AG04450 (cell line): ENCODE results near the gene GP9. TPM values are rescaled to one million over a fixed set of nuclear protein-coding genes. Genes with fewer than 3 reads are reported as not detected.

Source experiments
- CTCF ChIA-PET: fragments of 300-600, 350-600 bp; formaldehyde crosslinking; extraction: SDS; loops from one replicate; lab custom pipeline; 2022; ENCODE audit warnings: antibody characterized with exemption, inconsistent platforms; lab: Charles Lee
- POLR2A ChIA-PET: fragments of 350-600 bp; formaldehyde crosslinking; extraction: SDS; loops from one replicate; lab custom pipeline; 2021; ENCODE audit warnings: antibody characterized with exemption, inconsistent platforms; lab: Yijun Ruan, JAX
- DNase-seq: peaks from one replicate; pipeline ENCODE4 v3.0.0-alpha.2; 2011; ENCODE audit warnings: low read depth, low spot score
- H3K27ac ChIP-seq: one replicate; pipeline ENCODE4 v1.5.1; 2012; ENCODE audit warnings: low read depth, low read length, control low read depth
- H3K27me3 ChIP-seq: one replicate; pipeline ENCODE4 v1.6.0; 2012; ENCODE audit warnings: low read length; ENCODE audit not compliant: control insufficient read depth, insufficient read depth
- H3K4me3 ChIP-seq: 2 replicates; pipeline ENCODE4 v1.5.1; 2011; ENCODE audit warnings: mild to moderate bottlenecking, low read depth, low read length, control low read depth
- H3K9me3 ChIP-seq: 2 replicates; pipeline ENCODE4 v1.5.1; 2012; ENCODE audit warnings: low read length; ENCODE audit not compliant: control insufficient read depth, insufficient read depth
- CTCF ChIP-seq: IDR thresholded peaks from 2 replicates; pipeline ENCODE4 v1.5.1; 2011; ENCODE audit warnings: low read depth, low read length, control low read depth, inconsistent platforms
- polyA plus RNA-seq: library from polyadenylated mRNA; depleted of rRNA; stranded (reverse); fragments of >200 nt; gene quantifications from 2 replicates; pipeline ENCODE4 v1.2.3, GENCODE V29; 2011

GP9 gene
- polyA plus RNA-seq, 1 experiment: not detected

- Histone ChIP-seq H3K4me3 (no peak overlapping the region), H3K9me3 (no peaks in the 10 kb centered on the region; the same call in 1 of the 2 replicates), H3K27me3 (no peaks in the 10 kb centered on the region), H3K27ac (no peak overlapping the region)
- ChIA-PET CTCF (interaction anchor here (1.0 to 2.9 kb wide), 5 partner anchors 9 to 45 kb away, joined by 3 to 16 read pairs (median 4); no protein-coding TSS in a partner anchor), POLR2A (no interaction called here)
- TF ChIP-seq CTCF: no peak
- DNase-seq: no peak
Measured at GRCh38 chr3:129015388-129016105, 45.0 kb upstream of the GP9 start.

- no peak for TF ChIP-seq CTCF
- CTCF ChIA-PET: interaction anchor here (1.2 to 2.9 kb wide), 6 partner anchors 9 to 46 kb away, joined by 3 to 16 read pairs (median 4); partner anchors contain the start of gene CFAP92
- Histone ChIP-seq H3K27me3 (no peaks in the 10 kb centered on the region), H3K4me3 (no peak overlapping the region), H3K9me3 (no peaks in the 10 kb centered on the region; the same call in 1 of the 2 replicates), H3K27ac (no peak overlapping the region)
- no peak for DNase-seq
- POLR2A ChIA-PET: no interaction called here
Measured at GRCh38 chr3:129016356-129016719, 44.2 kb upstream of the GP9 start.

GRCh38 chr3:129016720-129017483 lies 43.7 kb upstream of the GP9 start:
- CTCF ChIA-PET: interaction anchor here (0.6 to 2.9 kb wide), 7 partner anchors 9 to 68 kb away, joined by 3 to 16 read pairs (median 4); partner anchors contain the start of gene CFAP92
- TF ChIP-seq CTCF: no peak
- POLR2A ChIA-PET: interaction anchor here (0.5 kb wide), 1 partner anchor 228 kb away, joined by 3 read pairs; no protein-coding TSS in a partner anchor
- no peak for DNase-seq
- H3K27me3 ChIP-seq: no peaks in the 10 kb centered on the region
- H3K4me3 ChIP-seq: no peak overlapping the region
- H3K27ac ChIP-seq: no peak overlapping the region
- no peaks in the 10 kb centered on the region; the same call in 1 of the 2 replicates for H3K9me3 ChIP-seq

GRCh38 chr3:129017484-129017899 lies 43.1 kb upstream of the GP9 start:
- ChIA-PET POLR2A (interaction anchor here (0.5 kb wide), 1 partner anchor 227 kb away, joined by 3 read pairs; no protein-coding TSS in a partner anchor), CTCF (interaction anchor here (0.6 to 2.9 kb wide), 5 partner anchors 9 to 67 kb away, joined by 3 to 16 read pairs (median 4); partner anchors contain the start of gene CFAP92)
- Histone ChIP-seq H3K4me3 (no peak overlapping the region), H3K27me3 (peaks cover 3% of the 10 kb centered on the region), H3K27ac (no peak overlapping the region), H3K9me3 (peaks cover 2% of the 10 kb centered on the region; the same call in 1 of the 2 replicates)
- no peak for TF ChIP-seq CTCF
- no peak for DNase-seq
